Mesendoderm (in vitro differentiated cells): Measurements from ENCODE around the gene PARD3B.

ENCODE experiments used
- DNase-seq: peaks from one replicate; pipeline ENCODE4 v3.0.0; 2013
- H2AK5ac ChIP-seq: 2 replicates; pipeline ENCODE4 v1.6.1; 2013; ENCODE audit warnings: low read length, inconsistent platforms
- H2BK120ac ChIP-seq: 2 replicates; pipeline ENCODE4 v1.6.1; 2013; ENCODE audit warnings: low read depth, mild to moderate bottlenecking, low read length, moderate library complexity, mixed read lengths
- H2BK15ac ChIP-seq: replicated peaks from 2 replicates; pipeline ENCODE4 v1.6.1; 2013; ENCODE audit warnings: low read depth, mild to moderate bottlenecking, moderate library complexity
- H2BK5ac ChIP-seq: 2 replicates; pipeline ENCODE4 v1.6.1; 2013; ENCODE audit warnings: low read length, inconsistent platforms
- H3K18ac ChIP-seq: 2 replicates; pipeline ENCODE4 v1.6.1; 2013; ENCODE audit warnings: mild to moderate bottlenecking, low read length, mixed read lengths
- H3K23ac ChIP-seq: one replicate; pipeline ENCODE4 v1.6.1; 2013; ENCODE audit warnings: low read length
- H3K27ac ChIP-seq: 2 replicates; pipeline ENCODE4 v1.5.1; 2013; ENCODE audit warnings: low read depth, mild to moderate bottlenecking, inconsistent platforms, low read length, moderate library complexity
- H3K27me3 ChIP-seq: 2 replicates; pipeline ENCODE4 v1.6.1; 2013; ENCODE audit warnings: low read length, control low read depth, mild to moderate bottlenecking, inconsistent platforms; ENCODE audit not compliant: insufficient read depth, poor library complexity
- H3K36me3 ChIP-seq: 2 replicates; pipeline ENCODE4 v1.6.1; 2013; ENCODE audit warnings: low read length, inconsistent platforms; ENCODE audit not compliant: control insufficient read depth, insufficient read depth
- H3K4ac ChIP-seq: one replicate; pipeline ENCODE4 v1.6.1; 2013; ENCODE audit warnings: low read depth, mild to moderate bottlenecking, low read length, moderate library complexity
- H3K4me1 ChIP-seq: 2 replicates; pipeline ENCODE4 v1.6.1; 2013; ENCODE audit warnings: low read depth, low read length, inconsistent platforms; ENCODE audit not compliant: control insufficient read depth
- H3K4me2 ChIP-seq: 2 replicates; pipeline ENCODE4 v1.6.1; 2013; ENCODE audit warnings: low read length
- H3K4me3 ChIP-seq: 2 replicates; pipeline ENCODE4 v1.5.1; 2013; ENCODE audit warnings: mild to moderate bottlenecking, low read length
- H3K56ac ChIP-seq: one replicate; pipeline ENCODE4 v1.6.1; 2013; ENCODE audit warnings: low read length
- H3K79me1 ChIP-seq: 2 replicates; pipeline ENCODE4 v1.6.1; 2013; ENCODE audit warnings: low read length, inconsistent platforms
- H3K79me2 ChIP-seq: 2 replicates; pipeline ENCODE4 v1.6.1; 2013; ENCODE audit warnings: mild to moderate bottlenecking, low read length; ENCODE audit not compliant: control insufficient read depth, insufficient read depth
- H3K9ac ChIP-seq: 2 replicates; pipeline ENCODE4 v1.6.1; 2013; ENCODE audit warnings: low read length, inconsistent platforms
- H4K5ac ChIP-seq: one replicate; pipeline ENCODE4 v1.6.1; 2013; ENCODE audit warnings: low read length
- H4K8ac ChIP-seq: one replicate; pipeline ENCODE4 v1.6.1; 2013; ENCODE audit warnings: low read depth, mild to moderate bottlenecking, control low read depth, low read length, moderate library complexity
- WGBS: extraction: QIAGEN DNeasy Blood & Tissue Kit; methylation state at CpG from one replicate; pipeline ENCODE4 v1.1.7; 2013; ENCODE audit warnings: low lambda C conversion rate, missing lambda C conversion rate; ENCODE audit not compliant: insufficient coverage; ENCODE audit errors: extremely low coverage; 5-methylcytosine and 5-hydroxymethylcytosine counted together

Gene PARD3B

DNA sequence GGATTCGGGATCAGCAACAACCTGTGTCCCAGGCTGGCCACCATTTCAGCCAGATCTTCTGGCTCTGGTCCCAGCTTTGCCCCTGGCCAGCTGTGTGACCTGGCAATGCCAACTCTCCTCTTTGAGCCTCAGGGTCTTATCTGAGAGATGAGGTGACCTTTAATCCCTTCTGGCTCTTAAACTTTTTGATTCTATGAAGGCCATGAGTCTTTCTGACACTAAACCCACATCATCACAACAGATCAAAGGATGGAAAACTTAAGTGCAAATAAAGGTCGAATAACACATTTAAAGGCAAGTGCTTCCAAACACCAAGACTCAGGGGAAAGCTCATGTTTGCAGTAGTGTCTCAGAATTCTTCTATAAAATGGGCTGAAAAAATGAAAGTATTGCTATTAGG is 645.3 kb downstream of the PARD3B start:
- Histone ChIP-seq H2BK120ac (no peak overlapping the region), H3K4me1 (no peaks in the 10 kb centered on the region), H3K4me3 (no peak overlapping the region), H3K18ac (no peak overlapping the region), H3K23ac (no peak overlapping the region), H3K27ac (no peak overlapping the region), H3K79me2 (no peaks in the 10 kb centered on the region), H3K4ac (no peak overlapping the region), H3K4me2 (no peak overlapping the region), H4K5ac (no peak overlapping the region), H3K56ac (no peak overlapping the region), H2BK5ac (no peak overlapping the region), H3K36me3 (no peaks in the 10 kb centered on the region), H4K8ac (no peak overlapping the region), H2AK5ac (no peak overlapping the region), H3K27me3 (no peaks in the 10 kb centered on the region), H3K79me1 (no peaks in the 10 kb centered on the region), H3K9ac (no peak overlapping the region), H2BK15ac (no peak overlapping the region)
- WGBS: no CpG with 5 or more reads among the region's 2 CpGs
- DNase-seq: no peak

DNA sequence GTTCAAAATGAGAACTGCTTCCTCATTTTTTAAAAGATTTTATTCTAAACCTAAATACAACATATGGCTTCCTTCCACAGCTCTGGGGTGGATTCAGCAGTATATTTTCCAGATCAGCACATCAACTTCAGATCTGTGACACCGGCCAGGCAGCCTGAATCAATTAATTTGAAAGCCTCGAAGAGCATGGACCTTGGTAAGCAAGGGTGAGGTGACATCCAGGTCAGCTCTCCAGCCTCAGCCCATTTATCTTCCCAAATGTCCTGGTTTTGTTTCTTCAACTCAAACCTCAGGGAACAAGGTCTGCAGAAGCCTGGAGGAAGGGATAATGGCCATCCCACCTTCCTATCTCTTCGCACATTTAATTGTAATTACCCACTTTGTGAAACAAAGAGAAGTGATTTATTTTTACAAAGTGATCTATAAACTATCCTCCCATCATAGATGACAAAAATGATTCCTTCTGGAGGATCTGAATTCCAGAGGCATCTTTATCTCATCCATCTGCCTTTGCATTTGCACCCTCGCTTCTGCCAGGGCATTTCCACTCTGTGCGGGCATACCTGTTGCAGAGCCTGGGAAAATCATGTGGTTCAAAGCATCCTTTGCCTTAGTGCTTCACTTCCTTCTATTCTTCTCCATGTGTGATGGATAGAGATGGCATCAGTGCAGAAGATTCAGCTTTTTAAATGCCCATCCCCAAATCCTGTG is 648.0 kb downstream of the PARD3B start:
- H3K79me2 ChIP-seq: no peaks in the 10 kb centered on the region
- no peak overlapping the region for H2BK120ac ChIP-seq
- no peak overlapping the region for H4K5ac ChIP-seq
- no peaks in the 10 kb centered on the region for H3K27me3 ChIP-seq
- H3K36me3 ChIP-seq: no peaks in the 10 kb centered on the region
- no peak for DNase-seq
- H3K9ac ChIP-seq: no peak overlapping the region
- no peaks in the 10 kb centered on the region for H3K79me1 ChIP-seq
- no peak overlapping the region for H2BK15ac ChIP-seq
- H3K4me2 ChIP-seq: no peak overlapping the region
- WGBS: no CpG with 5 or more reads among the region's 5 CpGs
- H3K56ac ChIP-seq: no peak overlapping the region
- no peak overlapping the region for H3K18ac ChIP-seq
- H2BK5ac ChIP-seq: no peak overlapping the region
- no peak overlapping the region for H3K4me3 ChIP-seq
- no peak overlapping the region for H3K27ac ChIP-seq
- H3K4ac ChIP-seq: no peak overlapping the region
- no peaks in the 10 kb centered on the region for H3K4me1 ChIP-seq
- no peak overlapping the region for H3K23ac ChIP-seq
- no peak overlapping the region for H2AK5ac ChIP-seq
- no peak overlapping the region for H4K8ac ChIP-seq

DNA sequence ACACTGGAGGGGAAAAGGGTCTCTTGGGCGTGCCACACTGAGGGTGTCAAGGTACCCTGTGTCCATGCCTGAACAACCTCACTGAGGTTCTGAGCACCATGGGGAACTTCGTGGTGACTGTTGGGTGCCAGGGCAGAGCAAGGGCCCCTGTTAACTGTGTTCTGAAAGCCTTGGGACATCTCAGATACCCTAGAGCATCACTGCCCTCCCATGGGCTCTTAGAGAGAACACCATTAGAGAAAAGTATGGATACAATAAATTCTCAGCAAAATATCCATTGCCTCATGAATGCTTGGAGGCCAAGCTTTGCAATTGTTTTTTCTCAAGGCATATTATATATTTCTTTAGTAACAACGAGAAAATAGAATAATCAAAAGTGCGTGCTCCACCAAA is 648.6 kb downstream of the PARD3B start:
- H3K4me1 ChIP-seq: no peaks in the 10 kb centered on the region
- no peaks in the 10 kb centered on the region for H3K27me3 ChIP-seq
- H4K5ac ChIP-seq: no peak overlapping the region
- no peak overlapping the region for H3K27ac ChIP-seq
- peak; percentile 26 for DNase-seq
- H3K4me3 ChIP-seq: no peak overlapping the region
- H2BK15ac ChIP-seq: no peak overlapping the region
- H4K8ac ChIP-seq: no peak overlapping the region
- H2BK5ac ChIP-seq: no peak overlapping the region
- H3K4me2 ChIP-seq: no peak overlapping the region
- H3K56ac ChIP-seq: no peak overlapping the region
- H3K18ac ChIP-seq: no peak overlapping the region
- no peak overlapping the region for H2AK5ac ChIP-seq
- H3K4ac ChIP-seq: no peak overlapping the region
- no peaks in the 10 kb centered on the region for H3K36me3 ChIP-seq
- H3K23ac ChIP-seq: no peak overlapping the region
- H3K79me2 ChIP-seq: no peaks in the 10 kb centered on the region
- WGBS: no CpG with 5 or more reads among the region's 4 CpGs
- no peaks in the 10 kb centered on the region for H3K79me1 ChIP-seq
- H3K9ac ChIP-seq: no peak overlapping the region
- no peak overlapping the region for H2BK120ac ChIP-seq

DNA sequence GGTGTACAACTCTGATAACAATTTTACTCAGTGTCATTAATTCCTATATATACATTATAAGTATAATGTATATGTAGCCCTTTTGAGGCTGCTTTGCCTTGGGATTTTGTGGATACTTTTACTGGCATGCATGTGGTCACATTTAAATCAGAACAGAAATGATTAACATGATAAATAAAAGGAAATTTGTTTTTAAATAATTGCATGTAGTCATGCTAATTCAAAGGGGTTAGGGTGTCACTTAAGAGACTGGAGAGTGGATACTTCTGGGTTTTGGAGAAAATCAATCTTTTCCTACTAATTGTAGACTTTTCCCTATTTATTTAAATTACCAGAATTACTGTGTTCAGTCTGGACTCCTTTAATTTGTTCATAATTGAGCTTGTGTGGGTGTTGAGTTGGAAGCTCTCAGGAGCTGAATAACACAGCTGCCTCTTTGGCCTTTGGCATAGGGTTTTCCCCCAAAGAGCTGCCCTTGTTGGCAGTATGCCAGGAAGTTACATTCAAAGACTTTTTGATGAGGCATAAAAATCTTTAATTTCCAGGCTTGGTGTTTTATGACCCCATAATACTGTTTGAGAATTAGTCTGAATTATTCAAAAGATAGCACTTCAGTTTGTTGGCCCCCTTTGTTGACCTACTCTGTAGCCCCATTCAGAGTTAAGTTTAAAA is 652.3 kb downstream of the PARD3B start:
- no peak overlapping the region for H3K23ac ChIP-seq
- H4K5ac ChIP-seq: no peak overlapping the region
- no peaks in the 10 kb centered on the region for H3K27me3 ChIP-seq
- no peak overlapping the region for H2BK120ac ChIP-seq
- H3K4me3 ChIP-seq: no peak overlapping the region
- no peaks in the 10 kb centered on the region for H3K79me1 ChIP-seq
- no peak for DNase-seq
- H3K4ac ChIP-seq: no peak overlapping the region
- no peak overlapping the region for H2BK5ac ChIP-seq
- no peak overlapping the region for H2AK5ac ChIP-seq
- no peaks in the 10 kb centered on the region for H3K4me1 ChIP-seq
- H3K79me2 ChIP-seq: no peaks in the 10 kb centered on the region
- no peak overlapping the region for H3K9ac ChIP-seq
- no peaks in the 10 kb centered on the region for H3K36me3 ChIP-seq
- H2BK15ac ChIP-seq: no peak overlapping the region
- no peak overlapping the region for H3K56ac ChIP-seq
- H3K18ac ChIP-seq: no peak overlapping the region
- H4K8ac ChIP-seq: no peak overlapping the region
- H3K4me2 ChIP-seq: no peak overlapping the region
- H3K27ac ChIP-seq: no peak overlapping the region

DNA sequence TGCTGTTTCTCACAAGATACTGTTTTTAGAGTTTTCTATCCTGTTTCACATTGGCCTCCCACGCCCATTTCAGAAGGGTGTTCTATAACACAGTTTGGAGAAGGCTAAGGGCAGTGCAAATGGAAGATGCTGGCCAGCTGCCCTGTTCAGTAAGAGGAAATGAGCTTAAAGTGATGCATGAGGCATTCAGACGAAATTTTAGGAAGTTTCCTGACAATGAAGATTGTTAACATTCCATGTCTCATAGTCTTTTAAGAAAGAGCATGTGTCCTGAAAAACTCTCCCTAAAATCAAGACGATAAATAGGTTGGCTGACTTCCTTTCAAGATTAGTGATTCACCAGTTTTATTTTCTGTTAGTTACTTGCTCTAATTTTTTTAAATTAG is 652.9 kb downstream of the PARD3B start:
- Histone ChIP-seq H4K5ac (no peak overlapping the region), H3K27ac (no peak overlapping the region), H3K4me3 (no peak overlapping the region), H3K4me1 (no peaks in the 10 kb centered on the region), H2BK15ac (no peak overlapping the region), H3K9ac (no peak overlapping the region), H3K23ac (no peak overlapping the region), H3K18ac (no peak overlapping the region), H3K56ac (no peak overlapping the region), H3K27me3 (no peaks in the 10 kb centered on the region), H3K79me1 (no peaks in the 10 kb centered on the region), H2BK120ac (no peak overlapping the region), H4K8ac (no peak overlapping the region), H3K36me3 (no peaks in the 10 kb centered on the region), H3K4me2 (no peak overlapping the region), H3K4ac (no peak overlapping the region), H3K79me2 (no peaks in the 10 kb centered on the region), H2BK5ac (no peak overlapping the region), H2AK5ac (no peak overlapping the region)
- no peak for DNase-seq
- no CpG with 5 or more reads among the region's 3 CpGs for WGBS
